GM12891 (cell line): ENCODE data around the gene COL4A2.

ENCODE experiments used
- POLR2A ChIP-seq: IDR thresholded peaks from 2 replicates; pipeline ENCODE4 v1.6.1; 2011; ENCODE audit warnings: low read depth, low read length, control low read depth
- POLR2AphosphoS5 ChIP-seq: IDR thresholded peaks from 2 replicates; pipeline ENCODE4 v1.6.1; 2011; ENCODE audit warnings: low read depth, low read length, control low read depth
- SPI1 ChIP-seq: IDR thresholded peaks from 2 replicates; pipeline ENCODE4 v1.6.1; 2011; ENCODE audit warnings: low read depth, low read length, control low read depth

DNA sequence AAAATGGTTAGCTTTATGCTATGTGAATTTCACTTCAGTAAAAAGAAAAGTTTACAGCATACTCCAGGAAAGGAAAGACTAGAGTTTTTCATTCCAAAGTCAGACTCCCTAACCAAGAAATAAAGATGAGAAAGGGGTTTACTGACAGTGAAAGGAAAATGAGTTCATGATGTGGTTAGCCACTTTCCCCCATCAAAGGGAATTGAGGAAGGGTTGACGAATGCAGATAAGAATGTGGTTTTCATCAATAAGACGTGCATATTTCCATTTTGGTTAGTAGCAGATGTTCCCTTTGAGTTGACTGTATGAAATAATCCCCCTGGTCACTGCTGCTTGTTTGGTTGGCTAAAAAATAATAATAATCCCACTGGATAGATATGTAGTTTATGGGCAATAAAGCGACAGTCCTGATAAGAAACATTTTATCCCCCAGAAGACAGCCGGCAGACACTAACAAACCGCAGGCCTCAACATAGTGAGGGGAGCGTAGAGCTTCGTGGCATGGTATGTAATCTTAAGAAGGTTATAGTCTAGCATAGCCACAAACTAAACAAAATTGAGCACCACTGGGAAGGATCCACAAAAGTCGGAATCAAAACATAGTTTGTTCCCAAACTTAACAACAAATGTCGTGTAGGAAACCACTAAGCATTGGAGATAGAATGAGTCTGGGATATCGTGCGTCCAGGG, 114.8 kb downstream of the COL4A2 start:
- TF ChIP-seq SPI1 (no peak; the same call in 1 of the 2 replicates), POLR2A (no peak), POLR2AphosphoS5 (no peak)
